Left colon (tissue), 2 donors: ENCODE results near the gene METTL9. TPM values are rescaled to one million over a fixed set of nuclear protein-coding genes. Genes with fewer than 3 reads are reported as not detected.
"Not testable (repeated sequence)": the region's sequence is repeated elsewhere in the genome, so short reads cannot be mapped to it uniquely, and the experiment has no call there.

Experiments
- ATAC-seq: fragments of 200-7000 bp; cut with Tn5 transposase; one replicate; pipeline ENCODE4 v1.9.1; 2020; ENCODE audit warnings: mild to moderate bottlenecking, moderate library complexity
- DNase-seq, 2 donors: peaks; one replicate each; pipeline ENCODE4 v3.0.0-alpha.2; 2020
- intact Hi-C, 2 donors: fragments of 100-400 bp; cut with DNase I in 1 of 2; cut with micrococcal nuclease in 1 of 2; formaldehyde crosslinking; loops; one replicate each; pipeline versions ENCODE4 v1.11.2 to v1.14.0; 2022; cut with DNase I, micrococcal nuclease
- total RNA-seq, 2 donors: library from RNA; stranded (reverse); fragmentation: NEBNext Ultra II Directional; extraction: Animal tissue kit (Norgen Biotek cat#: 25700); gene quantifications; one replicate each; pipeline ENCODE4 v1.2.1, GENCODE V29; 2021
- donor health status: DM: no; HTN: no; CAD: no.
- donor health status: DM: yes; HTN: yes; CAD: no.

The METTL9 gene
- total RNA-seq, 2 donors from 2014 or later: 69.1 to 79.0 TPM

DNA sequence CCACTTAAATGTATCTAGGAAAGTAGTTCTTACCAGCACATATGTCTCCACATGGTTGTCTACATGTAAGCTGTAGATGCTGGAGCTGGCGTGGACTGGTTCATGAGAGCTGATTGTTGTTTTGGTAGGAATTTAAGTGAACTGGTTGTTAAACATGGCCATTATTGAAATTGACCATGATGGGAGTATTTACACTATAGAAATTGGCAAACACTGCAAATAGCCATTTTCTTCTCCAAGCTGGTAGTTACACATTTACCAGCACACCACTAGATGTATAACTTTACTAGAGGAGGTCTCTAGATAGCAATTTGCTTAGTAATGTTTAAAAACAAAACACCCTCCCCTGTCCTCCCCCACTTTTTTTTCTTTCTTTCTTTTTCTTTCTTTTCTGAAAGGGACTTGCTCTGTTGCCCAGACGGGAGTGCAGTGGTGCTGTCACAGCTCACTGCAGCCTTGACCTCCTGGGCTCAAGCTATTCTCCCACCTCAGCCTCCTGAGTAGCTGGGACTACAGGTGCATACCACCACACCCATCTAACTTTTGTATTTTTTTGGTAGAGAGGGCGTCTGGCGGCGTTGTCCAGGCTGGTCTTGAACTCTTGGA, 28.8 kb downstream of the METTL9 start:
- intact Hi-C loops: no loop called here

DNA sequence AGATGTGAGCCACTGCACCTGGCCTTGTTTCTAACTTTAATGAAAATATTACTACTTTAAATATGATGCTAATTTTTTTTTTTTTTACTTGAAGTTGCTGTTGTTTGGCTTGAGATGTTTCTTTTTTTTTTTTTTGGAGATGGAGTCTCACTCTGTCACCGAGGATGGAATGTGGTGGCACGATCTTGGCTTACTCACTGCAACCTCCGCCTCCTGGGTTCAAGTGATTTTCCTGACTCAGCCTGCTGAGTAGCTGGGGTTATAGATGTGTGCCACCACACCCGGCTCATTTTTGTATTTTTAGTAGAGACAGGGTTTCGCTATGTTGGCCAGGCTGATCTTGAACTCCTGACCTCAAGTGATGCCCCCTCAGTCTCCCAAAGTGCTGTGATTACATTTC, 29.4 kb downstream of the METTL9 start:
- intact Hi-C loops: no loop called here
- DNase-seq: no peak
- ATAC-seq: no peak

More for the DNA sequence above, 28.8 kb downstream of the METTL9 start:
- ATAC-seq (no peak), DNase-seq (no peak)

DNA sequence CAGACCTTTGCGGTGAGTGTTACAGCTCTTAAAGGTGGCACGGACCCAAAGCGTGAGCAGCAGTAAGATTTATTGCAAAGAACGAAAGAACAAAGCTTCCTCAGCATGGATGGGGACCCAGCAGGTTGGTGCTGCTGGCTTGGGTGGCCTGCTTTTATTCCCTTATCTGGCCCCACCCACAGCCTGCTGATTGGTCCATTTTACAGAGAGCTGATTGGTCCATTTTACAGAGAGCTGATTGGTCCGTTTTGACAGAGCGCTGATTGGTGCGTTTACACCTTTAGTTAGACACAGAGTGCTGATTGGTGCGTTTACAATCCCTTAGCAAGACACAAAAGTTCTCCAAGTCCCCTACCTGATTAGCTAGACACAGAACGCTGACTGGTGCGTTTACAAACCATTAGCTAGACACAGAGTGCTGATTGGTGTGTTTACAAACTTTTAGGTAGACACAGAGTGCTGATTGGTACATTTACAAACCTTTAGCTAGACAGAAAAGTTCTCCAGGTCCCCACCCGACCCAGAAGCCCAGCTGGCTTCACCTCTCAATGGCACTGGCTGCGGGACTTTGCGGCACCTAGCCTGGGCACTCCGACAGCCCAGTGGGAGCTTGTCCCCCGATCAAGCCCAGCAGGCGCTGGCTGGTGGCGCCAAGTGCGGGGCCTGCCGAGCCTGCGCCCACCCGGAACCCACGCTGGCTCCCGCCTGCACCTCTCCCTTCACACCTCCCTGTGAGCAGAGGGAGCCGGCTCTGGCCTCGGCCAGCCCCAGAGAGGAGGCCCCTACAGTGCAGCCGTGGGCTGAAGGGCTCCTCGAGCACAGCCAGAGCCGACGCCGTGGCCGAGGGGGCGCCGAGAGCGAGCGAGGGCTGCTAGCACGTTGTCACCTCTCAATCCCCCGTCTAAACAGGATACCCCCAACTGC, 30.5 kb downstream of the METTL9 start:
- intact Hi-C loops, ATAC-seq: not testable (repeated sequence)

DNA sequence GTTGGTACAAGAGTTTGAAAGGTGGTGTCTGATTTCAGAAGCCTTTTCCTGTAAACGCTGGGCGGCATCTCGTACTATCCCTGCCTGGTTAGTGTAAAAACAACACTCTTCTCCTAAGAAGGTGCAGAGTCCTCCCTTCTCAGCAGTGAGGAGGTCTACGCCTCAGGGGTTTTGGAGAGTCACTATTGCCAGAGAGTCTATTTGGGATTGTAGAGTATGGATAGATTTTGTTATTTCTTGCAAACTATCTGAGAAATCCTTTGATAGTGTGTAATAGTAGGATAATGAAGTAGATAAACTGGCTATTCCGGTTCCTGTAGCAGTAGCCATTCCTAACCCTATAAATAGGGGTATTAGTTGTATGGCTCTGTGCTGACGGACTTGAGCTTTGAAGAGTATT, 31.5 kb downstream of the METTL9 start:
- not testable (repeated sequence) for DNase-seq, ATAC-seq

More for the DNA sequence above, 30.5 kb downstream of the METTL9 start:
- DNase-seq: not testable (repeated sequence)

DNA sequence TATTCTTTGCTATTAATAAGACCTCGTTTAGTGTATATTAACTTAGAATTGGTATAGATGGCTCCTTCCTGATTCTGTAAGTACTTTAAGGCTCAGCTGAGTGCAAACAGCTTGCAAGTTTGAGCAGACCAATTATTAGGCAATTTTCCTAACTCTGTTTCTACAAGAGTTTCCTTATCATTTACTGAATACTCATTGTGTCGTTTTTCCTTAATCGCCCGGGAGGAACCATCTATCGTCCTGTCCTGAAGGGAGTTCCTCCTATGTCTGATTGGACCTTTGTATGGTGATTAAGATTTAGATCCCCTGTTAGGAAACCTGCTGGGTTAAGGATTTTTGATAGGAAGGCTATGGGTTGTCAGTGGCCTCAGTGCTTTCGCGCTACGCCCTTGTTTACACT, 32.0 kb downstream of the METTL9 start:
- DNase-seq, ATAC-seq, intact Hi-C loops: not testable (repeated sequence)

More for the DNA sequence above, 31.5 kb downstream of the METTL9 start:
- intact Hi-C loops: not testable (repeated sequence)

DNA sequence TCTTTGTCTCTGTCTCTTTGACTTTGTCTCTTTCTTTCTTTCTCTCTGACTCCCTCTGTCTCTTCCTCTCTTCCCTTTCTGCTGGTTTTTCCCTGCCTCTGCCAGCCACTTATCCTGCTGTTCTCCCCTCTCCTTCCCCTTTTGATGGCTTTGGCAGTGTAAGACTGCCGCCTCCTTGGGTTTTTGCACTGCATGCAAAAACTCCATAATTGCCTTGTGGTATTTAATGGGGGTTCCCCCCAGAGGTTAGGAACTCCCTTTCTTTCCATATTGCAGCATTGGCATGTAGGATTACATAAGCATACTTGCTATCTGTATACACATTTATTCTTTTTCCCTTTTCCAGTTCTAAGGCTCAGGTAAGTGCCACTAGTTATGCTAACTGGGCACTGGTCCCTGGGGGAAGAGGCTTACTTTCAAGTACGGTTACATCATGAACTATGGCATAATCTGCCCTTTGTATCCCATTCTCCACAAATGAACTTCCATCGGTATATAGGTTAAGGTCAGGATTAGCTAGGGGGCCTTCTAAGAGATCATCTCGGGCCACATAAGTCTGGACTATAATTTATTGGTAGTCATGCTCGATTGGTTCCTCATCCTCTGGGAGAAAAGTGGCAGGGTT, 32.7 kb downstream of the METTL9 start:
- ATAC-seq, DNase-seq, intact Hi-C loops: not testable (repeated sequence)

DNA sequence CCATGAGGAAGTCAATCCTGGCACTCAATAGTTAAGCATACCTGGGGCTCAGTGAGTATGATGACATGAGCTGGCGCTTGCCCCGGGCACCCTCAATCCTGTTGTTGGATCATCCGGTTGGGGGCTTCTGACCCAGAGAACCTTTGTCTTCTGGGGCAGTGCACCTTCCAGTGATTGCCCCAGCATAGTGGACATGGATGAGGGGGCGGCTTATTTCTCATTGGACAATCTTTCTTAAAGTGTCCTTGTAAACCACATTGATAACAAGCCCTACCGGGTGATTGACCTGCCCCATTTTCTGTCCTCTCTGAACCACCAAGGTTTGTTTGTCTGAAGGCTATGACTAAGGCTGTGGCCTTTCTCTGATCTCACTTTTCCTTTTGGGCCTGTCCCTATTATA, 34.8 kb downstream of the METTL9 start:
- no peak for ATAC-seq
- no peak for DNase-seq
- intact Hi-C loops: no loop called here

DNA sequence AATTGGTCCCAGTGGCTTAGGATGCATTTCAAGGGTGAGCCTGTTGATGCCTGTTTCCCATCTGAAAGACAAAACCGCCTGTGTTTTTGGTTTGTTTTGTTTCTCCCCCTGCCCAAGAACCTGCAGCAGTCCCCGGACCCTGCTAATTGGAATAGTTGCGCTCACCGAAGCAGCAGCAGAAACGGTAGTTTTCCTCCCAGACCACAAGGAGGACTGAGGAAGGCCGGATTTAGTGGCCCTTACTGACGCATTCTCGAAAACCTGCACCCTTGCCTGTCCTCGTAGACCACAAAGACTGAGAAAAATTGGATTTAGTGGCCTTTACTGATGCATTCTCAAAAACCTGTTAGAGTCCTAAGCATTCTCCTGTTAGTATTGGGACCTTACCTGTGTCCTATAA, 36.3 kb downstream of the METTL9 start:
- ATAC-seq, DNase-seq, intact Hi-C loops: not testable (repeated sequence)

DNA sequence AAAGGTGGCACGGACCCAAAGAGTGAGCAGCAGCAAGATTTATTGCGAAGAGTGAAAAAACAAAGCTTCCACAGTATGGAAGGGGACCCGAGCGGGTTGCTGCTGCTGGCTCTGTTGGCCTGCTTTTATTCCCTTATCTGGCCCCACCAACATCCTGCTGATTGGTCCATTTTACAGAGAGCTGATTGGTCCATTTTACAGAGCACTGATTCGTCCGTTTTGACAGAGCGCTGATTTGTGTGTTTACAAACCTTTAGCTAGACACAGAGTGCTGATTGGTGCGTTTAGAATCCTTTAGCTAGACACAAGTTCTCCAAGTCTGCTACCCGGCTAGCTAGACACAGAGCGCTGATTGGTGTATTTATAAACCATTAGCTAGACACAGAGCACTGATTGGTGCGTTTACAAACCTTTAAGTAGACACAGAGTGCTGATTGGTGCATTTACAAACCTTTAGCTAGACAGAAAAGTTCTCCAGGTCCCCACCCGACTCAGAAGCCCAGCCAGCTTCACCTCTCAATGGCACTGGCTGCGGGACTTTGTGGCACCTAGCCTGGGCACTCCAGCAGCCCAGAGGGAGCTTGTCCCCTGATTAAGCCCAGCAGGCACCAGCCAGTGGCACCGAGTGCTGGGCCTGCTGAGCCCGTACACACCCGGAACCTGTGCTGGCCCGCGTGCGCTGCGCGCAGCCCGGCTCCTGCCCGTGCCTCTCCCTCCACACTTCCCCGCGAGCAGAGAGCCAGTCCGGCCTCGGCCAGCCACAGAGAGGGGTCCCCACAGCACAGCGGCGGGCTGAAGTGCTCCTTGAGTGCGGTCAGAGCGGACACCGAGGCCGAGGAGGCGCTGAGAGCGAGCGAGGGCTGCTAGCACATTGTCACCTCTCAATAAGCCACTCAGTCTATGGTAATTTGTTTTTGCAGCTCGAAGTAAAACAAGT, 37.9 kb downstream of the METTL9 start:
- no peak for ATAC-seq
- intact Hi-C loops: no loop called here

GRCh38 chr16:21638573-21638975, 39.2 kb downstream of the METTL9 start:
- peak; percentile 31 for ATAC-seq
- no peak for DNase-seq
- intact Hi-C loops: no loop called here

More for the DNA sequence above, 37.9 kb downstream of the METTL9 start:
- no peak for DNase-seq

GRCh38 chr16:21639493-21639892, 40.1 kb downstream of the METTL9 start:
- intact Hi-C loops: no loop called here
- no peak for ATAC-seq
- DNase-seq: no peak

DNA sequence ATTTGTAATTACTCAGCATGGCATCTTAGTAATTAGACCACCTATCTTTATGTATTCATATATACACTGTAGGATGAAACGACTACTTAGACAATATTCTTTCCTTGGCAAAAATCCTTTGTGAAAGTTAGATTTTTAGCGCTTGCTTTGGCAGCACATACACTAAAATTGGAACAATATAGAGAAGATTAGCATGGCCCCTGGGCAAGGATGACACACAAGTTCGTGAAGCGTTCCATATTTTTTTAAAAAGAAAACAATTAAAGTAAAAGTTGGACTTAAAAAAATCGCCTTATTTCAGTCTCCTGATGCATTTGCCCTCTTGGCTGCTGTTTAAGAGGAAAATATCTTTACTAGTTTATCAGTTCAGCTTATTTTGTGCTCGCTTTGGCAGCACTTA, 42.5 kb downstream of the METTL9 start:
- ATAC-seq (no peak), DNase-seq (no peak)
- intact Hi-C loops: no loop called here

DNA sequence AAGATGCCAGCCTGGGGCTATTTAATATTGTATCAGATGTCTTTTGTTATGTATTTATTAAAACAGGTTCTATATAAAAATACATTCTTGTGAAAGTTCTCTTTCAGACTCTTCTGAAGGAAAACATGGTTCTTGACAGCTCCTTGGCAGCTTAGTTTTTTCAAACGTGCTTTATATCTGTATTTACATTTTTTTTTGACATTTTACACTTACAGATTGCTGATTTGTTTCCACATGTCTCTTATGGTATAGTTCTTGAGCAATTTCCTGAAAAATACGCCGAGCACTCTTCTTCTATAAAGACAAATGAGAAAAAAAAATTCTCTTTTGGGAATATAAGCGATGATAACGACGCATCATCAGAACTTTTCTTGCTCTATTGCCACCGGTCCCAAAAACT, 43.5 kb downstream of the METTL9 start:
- intact Hi-C loops: no loop called here
- no peak for ATAC-seq
- DNase-seq: no peak

DNA sequence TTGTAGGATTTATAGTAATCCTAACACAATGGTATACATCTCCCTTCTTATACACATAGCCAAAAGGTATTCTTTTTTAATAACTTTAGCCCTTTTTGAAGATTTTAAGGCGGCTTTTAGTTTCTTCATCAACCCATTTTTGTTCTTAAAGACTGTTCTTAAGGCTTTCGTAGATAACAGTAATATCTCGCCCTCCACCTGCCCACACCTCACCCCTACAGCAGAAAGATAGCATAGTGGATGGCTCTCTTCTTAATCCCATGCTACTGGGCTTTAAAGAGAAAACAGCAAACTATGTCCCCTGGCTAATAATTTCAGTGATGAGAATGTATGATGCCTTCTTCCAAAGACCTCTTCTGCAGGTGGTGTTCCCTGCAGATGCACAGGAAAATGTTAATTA, 44.4 kb downstream of the METTL9 start:
- ATAC-seq (no peak), DNase-seq (no peak)
- intact Hi-C loops: no loop called here

DNA sequence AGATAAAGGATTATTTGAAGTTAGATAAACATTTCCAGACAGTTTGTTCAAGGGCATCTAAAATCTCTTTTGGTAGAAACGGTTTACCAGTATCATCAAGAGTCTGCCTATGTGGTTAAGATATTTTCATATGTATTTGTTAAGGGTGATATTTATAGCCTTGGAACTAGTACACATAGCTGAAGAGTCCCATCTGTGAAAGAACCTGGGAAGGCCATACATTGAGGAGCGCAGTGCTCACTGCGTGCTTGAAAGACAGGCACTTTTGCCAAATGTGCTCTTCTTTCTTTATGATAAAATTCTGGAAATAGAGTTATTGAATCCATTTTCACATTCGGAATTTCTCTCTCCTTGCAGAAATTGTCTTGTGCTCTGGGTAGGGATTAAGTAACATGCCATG, 45.3 kb downstream of the METTL9 start:
- no peak for ATAC-seq
- intact Hi-C loops: no loop called here
- DNase-seq: no peak

- intact Hi-C loops: no loop called here
- DNase-seq (no peak), ATAC-seq (peak; percentile 53)
Observed at GRCh38 chr16:21645261-21645721, 45.9 kb downstream of the METTL9 start.

- intact Hi-C loops: no loop called here
Observed at GRCh38 chr16:21646091-21646490, 46.7 kb downstream of the METTL9 start.

GRCh38 chr16:21646721-21647561, 47.6 kb downstream of the METTL9 start:
- DNase-seq: peak in 1 of 2 donors; percentile 32
- intact Hi-C loops: no loop called here
- ATAC-seq: peak; percentile 37

More at GRCh38 chr16:21646091-21646490, 46.7 kb downstream of the METTL9 start:
- DNase-seq (no peak), ATAC-seq (no peak)
